Sigmoid colon (tissue), 7 donors: Measurements from ENCODE around the gene ZER1. TPM values are rescaled to one million over a fixed set of nuclear protein-coding genes. Genes with fewer than 3 reads are reported as not detected.
A peak's percentile ranks its signal among the peaks of the same experiment; 100 is the strongest.

Experiments used
- DNase-seq: peaks from one replicate; pipeline ENCODE4 v3.0.0-alpha.2; 2019
- H3K27ac ChIP-seq, 4 donors: fragments of 200-600 bp; sonication (generic); one replicate each; pipeline ENCODE4 v1.5.1; 2016 to 2019; ENCODE audit warnings: mild to moderate bottlenecking in 1 of 4
- H3K27me3 ChIP-seq, 3 donors: fragments of 200-600 bp; sonication (generic); one replicate each; pipeline ENCODE4 v1.5.1; 2019; ENCODE audit warnings: mild to moderate bottlenecking in 1 of 3
- H3K36me3 ChIP-seq, 4 donors: fragments of 200-600 bp; sonication (generic); one replicate each; pipeline ENCODE4 v1.5.1; 2016 to 2019
- H3K4me1 ChIP-seq, 4 donors: fragments of 200-600 bp; sonication (generic); one replicate each; pipeline ENCODE4 v1.5.1; 2017 to 2019
- H3K4me3 ChIP-seq, 4 donors: fragments of 200-600 bp; sonication (generic); one replicate each; pipeline ENCODE4 v1.5.1; 2017 to 2019; ENCODE audit warnings: mild to moderate bottlenecking in 2 of 4, moderate library complexity in 1 of 4
- H3K9me3 ChIP-seq, 4 donors: fragments of 200-600 bp in 3 of 4; sonication (generic) in 3 of 4; one replicate each; pipeline versions ENCODE4 v1.5.1 to v1.6.1; 2013 to 2019
- EP300 ChIP-seq, 4 donors: sonication (generic); formaldehyde crosslinking; IDR thresholded peaks; one replicate each; pipeline ENCODE4 v1.6.1; 2017; ENCODE audit warnings: antibody characterized with exemption in 4 of 4
- POLR2A ChIP-seq, 2 donors: fragments of 450-650 bp; IDR thresholded peaks; one replicate each; pipeline ENCODE4 v1.6.1; 2016; ENCODE audit warnings: antibody characterized with exemption in 2 of 2, mild to moderate bottlenecking in 2 of 2, moderate library complexity in 2 of 2
- POLR2AphosphoS5 ChIP-seq, 4 donors: sonication (generic); formaldehyde crosslinking; IDR thresholded peaks; one replicate each; pipeline ENCODE4 v1.6.1; 2017; ENCODE audit warnings: antibody characterized with exemption in 4 of 4
- WGBS, 2 donors: extraction: QIAGEN DNeasy Blood & Tissue Kit; methylation state at CpG; one replicate each; pipeline ENCODE4 v1.1.7; 2013; 5-methylcytosine and 5-hydroxymethylcytosine counted together
- intact Hi-C: fragments of 100-400 bp; cut with DNase I; formaldehyde crosslinking; loops from one replicate; pipeline ENCODE4 v1.15.1; 2023
- polyA plus RNA-seq, 3 donors: library from polyadenylated mRNA; stranded (reverse); fragments of 200-250 nt; gene quantifications; one replicate each; pipeline ENCODE4 v1.2.3, GENCODE V29; 2013
- total RNA-seq, 4 donors: library from RNA; depleted of rRNA; stranded (reverse); fragments of >200 nt; gene quantifications; one replicate each; pipeline ENCODE4 v1.1.0, GENCODE V29; 2016
- TF ChIP-seq, protein P1 (sequence below), 4 experiments: fragments of 450-650 bp in 3 of 4; fragments of 200-600 bp in 1 of 4; IDR thresholded peaks; one replicate each; pipeline ENCODE4 v1.5.1; 2016 to 2019; ENCODE audit warnings: antibody characterized with exemption in 4 of 4, mild to moderate bottlenecking in 3 of 4, moderate library complexity in 2 of 4
- donor health status: healthy with polysubstance abuse.
- donor health status: Bipolar disorder and iron deficiency.
- donor health status: healthy.

The ZER1 gene
- total and polyA plus RNA-seq, 7 donors = 30.0 to 65.4 (median 41.6) TPM

DNA sequence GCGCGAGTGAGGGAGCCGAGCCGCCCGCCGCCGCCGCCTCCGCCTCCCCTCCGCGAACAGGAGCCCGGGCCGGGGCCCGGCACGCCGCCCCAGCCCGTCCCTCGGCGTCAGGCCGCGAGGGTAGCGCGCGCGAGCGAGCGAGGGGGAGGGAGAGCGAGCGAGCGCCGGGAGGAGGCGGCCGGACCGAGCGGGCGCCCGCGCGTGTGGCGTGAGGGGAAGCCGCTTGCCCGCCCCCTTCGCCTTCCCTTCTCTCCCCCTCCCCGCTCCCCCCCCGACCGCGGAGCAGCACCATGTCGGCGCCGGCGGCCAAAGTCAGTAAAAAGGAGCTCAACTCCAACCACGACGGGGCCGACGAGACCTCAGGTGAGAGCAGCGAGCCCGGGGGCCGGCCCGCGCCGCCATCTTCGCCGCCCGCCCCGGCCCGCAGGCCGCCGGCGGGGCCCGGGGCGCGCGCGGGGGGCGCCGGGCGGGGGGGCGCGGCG, 82.4 kb downstream of the ZER1 start:
- peak; percentile 78 for DNase-seq
- intact Hi-C loops = loop anchor here (2.0 to 5.0 kb wide), 2 partner anchors 33 to 137 kb away; partner anchors contain the start of genes DYNC2I2 and SPTAN1
- peak overlapping the region; percentile 78 to 98 (median 94) for H3K4me3 ChIP-seq
- no peak for TF ChIP-seq POLR2AphosphoS5 (IDR thresholded peaks at IDR 0.05)
- TF ChIP-seq, protein P1, sequence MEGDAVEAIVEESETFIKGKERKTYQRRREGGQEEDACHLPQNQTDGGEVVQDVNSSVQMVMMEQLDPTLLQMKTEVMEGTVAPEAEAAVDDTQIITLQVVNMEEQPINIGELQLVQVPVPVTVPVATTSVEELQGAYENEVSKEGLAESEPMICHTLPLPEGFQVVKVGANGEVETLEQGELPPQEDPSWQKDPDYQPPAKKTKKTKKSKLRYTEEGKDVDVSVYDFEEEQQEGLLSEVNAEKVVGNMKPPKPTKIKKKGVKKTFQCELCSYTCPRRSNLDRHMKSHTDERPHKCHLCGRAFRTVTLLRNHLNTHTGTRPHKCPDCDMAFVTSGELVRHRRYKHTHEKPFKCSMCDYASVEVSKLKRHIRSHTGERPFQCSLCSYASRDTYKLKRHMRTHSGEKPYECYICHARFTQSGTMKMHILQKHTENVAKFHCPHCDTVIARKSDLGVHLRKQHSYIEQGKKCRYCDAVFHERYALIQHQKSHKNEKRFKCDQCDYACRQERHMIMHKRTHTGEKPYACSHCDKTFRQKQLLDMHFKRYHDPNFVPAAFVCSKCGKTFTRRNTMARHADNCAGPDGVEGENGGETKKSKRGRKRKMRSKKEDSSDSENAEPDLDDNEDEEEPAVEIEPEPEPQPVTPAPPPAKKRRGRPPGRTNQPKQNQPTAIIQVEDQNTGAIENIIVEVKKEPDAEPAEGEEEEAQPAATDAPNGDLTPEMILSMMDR (IDR thresholded peaks at IDR 0.05) = no peak
- TF ChIP-seq EP300 (IDR thresholded peaks at IDR 0.05) = no peak
- TF ChIP-seq POLR2A (IDR thresholded peaks at IDR 0.05) = no peak
- WGBS, 2 donors = 0 to 1% methylated on average over 80 of the region's 80 CpGs
- H3K27me3 ChIP-seq = no peaks in the 10 kb centered on the region
- peaks cover 18 to 33% (median 21%) of the 10 kb centered on the region in 4 donors for H3K36me3 ChIP-seq
- peak overlapping the region; percentile 95 to 100 (median 98) for H3K27ac ChIP-seq
- no peaks in the 10 kb centered on the region for H3K9me3 ChIP-seq
- H3K4me1 ChIP-seq = peaks cover 0 to 33% (median 30%) of the 10 kb centered on the region in 4 donors

DNA sequence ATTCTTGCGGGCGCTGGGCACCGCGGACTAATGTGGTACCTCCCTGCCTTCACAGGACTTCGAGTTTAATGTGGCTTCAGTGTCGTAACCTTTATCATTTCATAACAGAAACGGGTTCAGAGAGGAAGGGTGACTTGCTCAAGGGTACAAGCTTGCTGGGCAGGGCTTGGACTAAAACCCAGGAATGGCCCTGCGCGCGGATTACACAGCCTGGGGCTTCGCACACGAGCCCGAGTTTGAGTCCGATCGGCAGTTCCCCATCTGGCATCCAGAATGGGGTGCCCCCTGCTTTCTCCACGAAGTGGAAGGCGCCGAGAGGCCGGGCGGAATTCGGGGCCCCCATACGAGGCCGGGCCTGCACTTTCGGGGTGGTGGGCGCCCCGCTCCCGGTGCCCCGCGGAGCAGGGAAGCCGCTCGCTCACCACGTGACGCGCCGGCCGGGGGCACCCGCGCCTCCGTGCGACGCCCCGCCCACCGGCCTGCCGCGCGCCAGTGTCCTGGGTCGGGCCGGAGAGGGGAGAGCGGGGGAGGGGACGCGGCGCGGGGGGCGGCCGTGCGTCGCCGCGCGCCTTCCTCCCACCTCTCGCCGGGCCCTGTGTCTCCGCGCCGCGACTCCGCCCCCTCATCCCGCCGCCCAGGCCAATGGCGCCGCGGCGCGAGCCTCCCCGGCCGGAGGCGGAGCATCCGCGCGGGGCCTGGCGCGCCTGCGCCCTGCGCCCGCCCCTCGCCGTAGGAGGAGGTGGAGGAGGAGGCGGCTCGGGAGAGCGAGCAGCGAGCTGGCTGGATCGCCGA, 83.0 kb downstream of the ZER1 start, which contains the start of gene SET:
Gene SET, plus strand, starts transcription at position 722 of the 792 bp plus-strand sequence. CDS start 361 bp downstream, outside the sequence.
- intact Hi-C loops = loop anchor here (2.0 to 5.0 kb wide), 2 partner anchors 32 to 136 kb away; partner anchors contain the start of genes DYNC2I2 and SPTAN1
- peak; percentile 97 for DNase-seq
- WGBS, 2 donors = 3% methylated on average over 93 of the region's 93 CpGs
- Histone ChIP-seq H3K4me3 (peak within 1 kb of the TSS; percentile 78 to 98 (median 94)), H3K27me3 (no peaks in the 10 kb centered on the region), H3K27ac (peak within 1 kb of the TSS; percentile 95 to 100 (median 98)), H3K9me3 (no peaks in the 10 kb centered on the region), H3K36me3 (peaks cover 11 to 27% (median 15%) of the 10 kb centered on the region in 4 donors), H3K4me1 (peaks cover 0 to 40% (median 35%) of the 10 kb centered on the region in 4 donors)
- TF ChIP-seq, protein P1 (IDR thresholded peaks at IDR 0.05) = no peak
- TF ChIP-seq POLR2AphosphoS5 (IDR thresholded peaks at IDR 0.05) = peak; percentile 95 to 98 (median 96)

DNA sequence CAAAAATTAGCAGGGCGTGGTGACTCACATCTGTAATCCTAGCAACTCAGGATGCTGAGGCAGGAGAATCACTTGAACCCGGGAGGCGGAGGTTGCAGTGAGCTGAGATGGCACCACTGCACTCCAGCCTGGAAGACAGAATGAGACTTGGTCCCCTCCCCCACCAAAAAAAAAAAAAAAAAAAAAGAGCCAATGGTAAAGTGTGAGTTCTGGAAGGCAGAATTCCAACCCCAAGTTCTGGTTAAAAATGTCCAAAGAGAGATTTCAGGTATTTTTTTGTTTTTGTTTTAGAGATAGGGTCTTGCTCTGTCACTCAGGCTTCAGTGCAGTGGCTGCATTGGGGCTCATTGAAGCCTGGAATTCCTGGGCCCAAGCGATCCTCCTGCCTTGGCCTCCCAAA, 84.3 kb downstream of the ZER1 start:
- WGBS, 2 donors = 92 to 96% methylated on average over 4 of the region's 4 CpGs
- H3K4me1 ChIP-seq = peaks cover 0 to 45% (median 39%) of the 10 kb centered on the region in 4 donors
- peaks cover 2 to 15% (median 3%) of the 10 kb centered on the region in 4 donors for H3K36me3 ChIP-seq
- no peak overlapping the region for H3K4me3 ChIP-seq
- intact Hi-C loops = loop anchor here (5.0 kb wide), 1 partner anchor 135 kb away; the partner anchor contains the start of gene SPTAN1
- no peak for DNase-seq
- H3K27ac ChIP-seq = no peak overlapping the region
- no peaks in the 10 kb centered on the region for H3K27me3 ChIP-seq
- no peaks in the 10 kb centered on the region for H3K9me3 ChIP-seq
- TF ChIP-seq POLR2A (IDR thresholded peaks at IDR 0.05) (no peak), POLR2AphosphoS5 (IDR thresholded peaks at IDR 0.05) (no peak), EP300 (IDR thresholded peaks at IDR 0.05) (no peak)
- TF ChIP-seq, protein P1 (IDR thresholded peaks at IDR 0.05) = no peak

DNA sequence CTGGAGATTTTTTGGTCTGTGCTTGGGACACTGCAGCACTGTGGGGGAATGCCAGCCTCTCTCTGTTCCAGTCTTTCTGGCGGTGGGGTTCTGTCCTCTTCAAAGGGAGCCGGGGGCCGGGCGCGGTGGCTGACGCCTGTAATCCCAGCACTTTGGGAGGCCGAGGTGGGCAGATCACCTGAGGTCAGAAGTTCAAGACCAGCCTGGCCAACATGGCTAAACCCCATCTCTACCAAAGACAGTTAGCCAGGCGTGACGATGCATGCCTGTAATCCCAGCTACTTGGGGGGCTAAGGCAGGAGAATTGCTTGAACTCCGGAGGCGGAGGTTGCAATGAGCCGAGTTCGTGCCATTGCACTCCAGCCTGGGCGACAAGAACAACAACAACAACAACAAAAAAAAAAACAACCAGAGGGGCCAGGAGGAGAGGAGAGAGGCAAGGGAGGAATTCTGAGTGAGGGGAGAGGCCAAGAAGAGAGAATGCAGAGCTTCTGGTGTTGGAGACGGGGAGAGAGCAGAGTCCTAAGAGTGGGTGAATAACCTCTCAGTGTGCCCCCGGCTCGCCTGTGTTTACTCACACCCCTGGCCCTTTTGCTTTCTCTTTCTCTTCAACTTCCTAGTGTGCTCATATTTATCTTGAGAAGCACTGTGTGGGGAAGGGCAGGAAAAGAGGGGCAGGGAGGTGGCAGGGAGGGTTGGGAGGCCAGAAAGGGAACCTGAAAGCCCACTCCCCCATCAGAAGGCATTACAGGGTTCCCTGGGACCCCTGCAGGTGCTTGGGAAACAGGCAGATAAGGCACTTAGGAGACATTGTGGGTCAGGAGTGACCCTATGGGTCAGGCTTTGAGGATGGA, 85.9 kb downstream of the ZER1 start:
- DNase-seq = no peak
- no peaks in the 10 kb centered on the region for H3K36me3 ChIP-seq
- no peak for TF ChIP-seq EP300 (IDR thresholded peaks at IDR 0.05)
- TF ChIP-seq, protein P1 (IDR thresholded peaks at IDR 0.05) = no peak
- no peak for TF ChIP-seq POLR2AphosphoS5 (IDR thresholded peaks at IDR 0.05)
- no peak for TF ChIP-seq POLR2A (IDR thresholded peaks at IDR 0.05)
- 52 to 56% methylated on average over 17 of the region's 17 CpGs for WGBS, 2 donors
- no peaks in the 10 kb centered on the region for H3K9me3 ChIP-seq
- H3K4me3 ChIP-seq = no peak overlapping the region
- peaks cover 0 to 38% (median 29%) of the 10 kb centered on the region in 4 donors for H3K4me1 ChIP-seq
- intact Hi-C loops = loop anchor here (5.0 kb wide), 1 partner anchor 134 kb away; the partner anchor contains the start of gene SPTAN1
- no peaks in the 10 kb centered on the region for H3K27me3 ChIP-seq
- peak overlapping the region in 2 of 4 donors; percentile 18 to 35 for H3K27ac ChIP-seq
